Measurements from ENCODE around the gene DNAJC11.
"Not testable (repeated sequence)": the region's sequence is repeated elsewhere in the genome, so short reads cannot be mapped to it uniquely, and the experiment has no call there.

The DNAJC11 gene

DNA sequence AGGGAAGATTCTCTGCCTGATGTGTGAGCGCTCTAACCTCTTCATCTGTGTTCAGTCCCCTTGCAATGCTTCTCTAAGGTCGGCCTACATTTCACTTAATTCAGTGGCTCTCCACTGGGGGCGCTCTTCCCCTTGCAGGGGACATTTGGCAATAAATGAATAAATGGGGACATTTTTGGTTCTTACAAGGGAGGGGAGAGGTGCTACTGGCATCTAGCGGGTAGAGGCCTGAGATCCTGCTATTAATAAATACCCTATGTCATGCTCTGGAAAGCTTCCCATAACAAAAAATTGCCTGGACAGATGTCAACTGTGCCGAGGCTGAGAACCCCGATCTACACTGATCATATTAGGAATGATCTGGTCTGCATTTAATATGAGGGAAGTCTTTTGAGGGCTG lies 25.9 kb upstream of the DNAJC11 start:
- H3K36me3 ChIP-seq (ENCODE audit: control insufficient read depth, insufficient read depth, low read length), result no peaks in the 10 kb centered on the region
- H3K4me1 ChIP-seq (ENCODE audit: control insufficient read depth, insufficient read depth, low read length), result peaks cover 4% of the 10 kb centered on the region
- no peak overlapping the region for H3K4me3 ChIP-seq (ENCODE audit: low read length)
- H3K9ac ChIP-seq (ENCODE audit: low read length), result no peak overlapping the region
- H3K27me3 ChIP-seq (ENCODE audit: control insufficient read depth, insufficient read depth, low read length), result no peaks in the 10 kb centered on the region
- H3K27ac ChIP-seq (ENCODE audit: low read depth, low read length), result no peak overlapping the region

DNA sequence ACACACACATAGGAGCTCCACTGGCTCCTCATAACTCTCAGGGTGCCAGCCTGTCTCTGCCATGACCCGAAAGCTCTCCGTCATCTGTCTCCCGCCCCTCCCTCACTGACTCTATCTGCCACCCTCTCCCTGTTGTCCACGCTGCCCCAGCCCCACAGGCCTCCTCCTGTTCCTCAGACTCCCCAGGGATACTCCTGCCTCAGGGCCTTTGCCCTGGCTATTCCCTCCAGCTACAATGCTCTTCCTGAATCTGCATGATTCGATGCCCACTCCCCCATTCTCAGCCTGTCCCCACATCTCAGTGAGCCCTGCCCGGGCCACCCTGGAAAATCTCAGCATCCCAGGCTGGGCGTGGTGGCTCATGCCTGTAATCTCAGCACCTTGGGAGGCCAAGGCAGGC lies 24.6 kb upstream of the DNAJC11 start:
- H3K27ac ChIP-seq (ENCODE audit: low read depth, low read length), result no peak overlapping the region
- H3K9ac ChIP-seq (ENCODE audit: low read length), result no peak overlapping the region
- no peaks in the 10 kb centered on the region for H3K27me3 ChIP-seq (ENCODE audit: control insufficient read depth, insufficient read depth, low read length)
- peaks cover 4% of the 10 kb centered on the region for H3K4me1 ChIP-seq (ENCODE audit: control insufficient read depth, insufficient read depth, low read length)
- no peaks in the 10 kb centered on the region for H3K36me3 ChIP-seq (ENCODE audit: control insufficient read depth, insufficient read depth, low read length)
- no peak overlapping the region for H3K4me3 ChIP-seq (ENCODE audit: low read length)

DNA sequence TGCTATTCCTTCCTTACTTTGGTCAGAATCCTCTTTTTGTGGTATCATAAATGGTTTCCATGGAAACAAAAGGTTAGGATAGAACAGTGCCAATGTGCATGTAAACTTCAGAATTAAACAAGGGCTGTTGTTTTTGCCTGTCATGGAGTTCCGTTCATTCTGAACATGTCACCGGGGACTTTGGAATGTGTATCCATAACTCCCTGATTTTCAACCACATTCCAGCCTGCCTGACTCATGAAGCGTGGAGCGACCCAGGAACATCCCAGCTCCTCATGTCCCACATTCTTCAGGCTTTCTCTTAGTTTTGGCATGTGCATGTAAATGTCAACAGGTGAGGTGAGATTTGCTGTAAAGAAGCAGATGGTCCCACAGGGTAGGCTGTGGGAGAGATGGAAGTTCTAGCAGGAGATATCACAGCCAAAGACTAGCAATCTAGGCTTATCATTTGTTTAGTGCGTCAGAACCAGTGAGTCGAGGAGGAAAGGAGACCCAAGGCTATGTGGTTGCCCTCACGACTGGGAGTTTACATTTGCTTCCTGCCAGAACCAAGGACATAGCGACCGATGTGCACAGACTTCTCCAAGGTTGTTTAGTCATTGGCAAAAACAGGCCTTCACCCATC lies 23.0 kb upstream of the DNAJC11 start:
- no peaks in the 10 kb centered on the region for H3K36me3 ChIP-seq (ENCODE audit: control insufficient read depth, insufficient read depth, low read length)
- H3K27me3 ChIP-seq (ENCODE audit: control insufficient read depth, insufficient read depth, low read length), result no peaks in the 10 kb centered on the region
- no peak overlapping the region for H3K9ac ChIP-seq (ENCODE audit: low read length)
- no peak overlapping the region for H3K4me3 ChIP-seq (ENCODE audit: low read length)
- peaks cover 4% of the 10 kb centered on the region for H3K4me1 ChIP-seq (ENCODE audit: control insufficient read depth, insufficient read depth, low read length)
- H3K27ac ChIP-seq (ENCODE audit: low read depth, low read length), result no peak overlapping the region

DNA sequence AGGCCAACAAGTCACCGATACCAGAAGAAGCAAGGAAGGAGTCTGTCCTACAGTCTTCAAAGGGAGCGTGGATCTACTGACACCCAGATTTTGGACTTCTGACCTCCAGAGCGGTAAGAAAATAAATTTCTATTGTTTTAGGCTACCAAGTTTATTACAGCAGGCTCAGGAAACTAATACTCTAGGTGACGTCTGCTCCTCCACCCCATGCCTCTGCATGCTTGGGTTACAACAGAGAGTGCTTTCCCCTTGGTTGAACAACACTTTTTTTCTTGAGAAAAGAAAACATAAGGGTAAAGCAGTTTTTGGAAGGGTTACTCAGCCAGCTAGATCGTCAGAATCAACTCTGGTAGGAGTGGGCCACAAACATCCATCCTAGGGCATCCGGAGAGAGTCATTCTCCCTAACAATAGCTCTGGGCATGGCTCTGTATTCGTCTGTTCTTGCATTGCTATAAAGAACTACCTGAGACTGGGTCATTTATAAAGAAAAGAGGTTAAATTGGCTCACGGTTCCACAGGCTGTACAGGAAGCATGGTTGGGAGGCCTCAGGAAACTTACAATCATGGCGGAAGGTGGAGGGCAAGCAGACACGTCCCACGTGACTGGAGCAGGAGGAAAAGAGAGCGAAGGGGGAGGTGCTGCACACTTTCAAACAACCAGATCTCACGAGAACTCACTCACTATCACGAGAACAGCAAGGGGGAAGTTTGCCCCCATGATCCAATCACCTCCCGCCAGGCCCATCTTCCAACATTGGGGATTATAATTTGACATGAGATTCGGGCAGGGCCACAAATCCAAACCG lies 22.2 kb upstream of the DNAJC11 start:
- Histone ChIP-seq H3K27me3 (ENCODE audit: control insufficient read depth, insufficient read depth, low read length) (no peaks in the 10 kb centered on the region), H3K4me1 (ENCODE audit: control insufficient read depth, insufficient read depth, low read length) (peaks cover 4% of the 10 kb centered on the region), H3K4me3 (ENCODE audit: low read length) (no peak overlapping the region), H3K36me3 (ENCODE audit: control insufficient read depth, insufficient read depth, low read length) (no peaks in the 10 kb centered on the region), H3K9ac (ENCODE audit: low read length) (no peak overlapping the region), H3K27ac (ENCODE audit: low read depth, low read length) (no peak overlapping the region)

DNA sequence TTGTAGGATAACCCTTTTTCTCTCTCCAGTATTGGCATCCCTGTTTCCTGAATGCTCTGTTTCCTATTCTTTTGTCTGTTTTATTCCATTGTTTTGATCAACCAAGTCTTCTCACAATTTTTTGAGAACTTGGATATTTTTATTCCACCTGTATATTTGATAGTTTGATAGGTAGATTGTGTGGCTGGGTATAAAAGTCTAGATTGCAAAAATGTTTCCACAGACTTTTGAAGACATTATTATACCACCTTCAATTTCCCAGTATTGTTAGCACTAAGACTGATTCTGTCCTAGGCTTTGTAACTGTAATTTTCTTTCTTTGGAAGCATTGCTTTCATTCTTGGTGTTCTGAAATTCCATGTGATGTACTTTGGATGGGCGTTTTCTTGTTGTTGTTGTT lies 9.6 kb upstream of the DNAJC11 start:
- Histone ChIP-seq H3K4me1 (ENCODE audit: control insufficient read depth, insufficient read depth, low read length) (no peaks in the 10 kb centered on the region), H3K4me3 (ENCODE audit: low read length) (no peak overlapping the region), H3K27ac (ENCODE audit: low read depth, low read length) (no peak overlapping the region), H3K36me3 (ENCODE audit: control insufficient read depth, insufficient read depth, low read length) (no peaks in the 10 kb centered on the region), H3K27me3 (ENCODE audit: control insufficient read depth, insufficient read depth, low read length) (no peaks in the 10 kb centered on the region), H3K9ac (ENCODE audit: low read length) (no peak overlapping the region)

DNA sequence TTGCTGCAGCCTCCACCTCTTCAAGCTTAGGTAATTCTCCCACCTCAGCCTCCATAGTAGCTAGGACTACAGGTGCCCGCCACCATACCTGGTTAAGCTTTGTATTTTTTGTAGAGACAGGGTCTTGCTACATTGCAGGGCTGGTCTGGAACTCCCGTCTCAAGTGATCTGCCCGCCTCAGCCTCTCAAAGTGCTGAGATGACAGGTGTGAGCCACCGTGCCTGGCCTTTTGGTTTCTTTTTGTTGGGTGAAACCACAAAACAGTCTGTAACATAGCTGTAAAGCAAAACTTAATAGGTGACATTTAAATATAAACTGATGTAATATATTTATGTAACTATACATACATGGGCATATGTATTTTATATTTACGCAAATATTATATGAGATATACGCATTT lies 3.1 kb upstream of the DNAJC11 start:
- no peaks in the 10 kb centered on the region for H3K36me3 ChIP-seq (ENCODE audit: control insufficient read depth, insufficient read depth, low read length)
- peak overlapping the region; percentile 77 for H3K27ac ChIP-seq (ENCODE audit: low read depth, low read length)
- H3K4me3 ChIP-seq (ENCODE audit: low read length), result no peak overlapping the region
- H3K27me3 ChIP-seq (ENCODE audit: control insufficient read depth, insufficient read depth, low read length), result no peaks in the 10 kb centered on the region
- H3K4me1 ChIP-seq (ENCODE audit: control insufficient read depth, insufficient read depth, low read length), result peaks cover 15% of the 10 kb centered on the region
- H3K9ac ChIP-seq (ENCODE audit: low read length), result no peak overlapping the region

DNA sequence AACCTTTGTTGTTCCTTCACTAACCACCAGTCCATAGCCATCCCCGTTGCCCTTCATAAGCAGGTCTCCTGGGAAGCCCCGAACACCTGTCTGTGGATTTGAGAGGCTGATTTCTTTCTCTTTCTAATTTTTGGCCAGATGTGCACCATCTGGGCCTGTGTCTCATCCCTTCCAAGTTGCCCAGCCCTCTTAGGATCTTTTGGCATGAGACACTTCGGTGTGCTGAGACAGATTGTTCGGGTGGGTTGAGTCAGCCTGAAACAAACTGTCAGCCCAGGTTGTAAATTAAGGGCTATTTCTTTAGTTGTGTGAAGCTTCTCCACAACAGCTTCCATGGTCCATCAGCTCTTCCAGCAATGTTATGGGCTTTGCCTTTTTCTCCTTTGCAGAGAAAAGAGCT lies 1.4 kb upstream of the DNAJC11 start:
- no peaks in the 10 kb centered on the region for H3K36me3 ChIP-seq (ENCODE audit: control insufficient read depth, insufficient read depth, low read length)
- no peak overlapping the region for H3K9ac ChIP-seq (ENCODE audit: low read length)
- H3K27ac ChIP-seq (ENCODE audit: low read depth, low read length), result peak overlapping the region; percentile 18
- H3K4me3 ChIP-seq (ENCODE audit: low read length), result no peak overlapping the region
- peaks cover 15% of the 10 kb centered on the region for H3K4me1 ChIP-seq (ENCODE audit: control insufficient read depth, insufficient read depth, low read length)
- no peaks in the 10 kb centered on the region for H3K27me3 ChIP-seq (ENCODE audit: control insufficient read depth, insufficient read depth, low read length)

DNA sequence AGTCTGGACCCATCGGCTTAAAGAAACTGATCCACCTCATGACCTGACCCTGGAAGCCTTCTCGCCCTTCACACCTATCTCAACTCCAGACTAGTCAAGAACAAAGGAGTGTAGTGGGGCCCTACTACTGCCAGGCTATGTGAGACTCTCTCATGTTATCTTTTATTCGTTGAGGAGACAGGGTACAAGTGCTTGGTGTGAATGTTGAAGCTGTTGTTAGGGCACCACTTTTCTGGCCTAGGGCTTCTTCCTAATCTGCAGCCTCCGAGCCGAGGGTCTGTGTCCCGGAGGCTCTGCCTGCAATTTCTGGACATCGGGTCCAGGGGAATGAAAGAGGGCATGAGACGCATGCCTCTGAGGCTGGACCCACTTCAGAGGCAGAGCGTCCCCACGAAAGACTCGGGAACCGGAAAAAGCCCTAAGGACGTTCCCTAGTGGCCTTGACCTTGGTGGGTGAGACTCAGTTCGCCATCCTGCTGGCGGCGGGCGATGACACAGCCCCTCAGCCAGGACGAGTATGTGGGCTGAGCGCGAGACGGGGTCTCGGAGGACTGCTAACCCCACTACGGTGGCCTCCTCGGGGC lies 671 bp downstream of the DNAJC11 start:
- peak overlapping the region; percentile 87 for H3K27ac ChIP-seq (ENCODE audit: low read depth, low read length)

DNA sequence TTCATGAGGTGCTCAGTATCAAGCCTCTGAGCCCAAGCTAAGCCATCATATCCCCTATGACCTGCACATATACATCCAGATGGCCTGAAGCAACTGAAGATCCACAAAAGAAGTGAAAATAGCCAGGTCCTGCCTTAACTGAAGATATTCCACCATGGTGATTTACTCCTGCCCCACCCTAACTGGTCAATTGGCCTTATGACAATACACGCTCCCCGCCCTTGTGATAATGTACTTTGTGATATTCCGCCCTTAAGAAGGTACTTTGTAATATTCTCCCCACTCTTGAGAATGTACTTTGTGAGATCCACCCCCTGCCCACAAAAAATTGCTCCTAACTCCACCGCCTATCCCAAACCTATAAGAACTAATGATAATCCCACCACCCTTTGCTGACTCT lies 1.7 kb downstream of the DNAJC11 start:
- H3K36me3 ChIP-seq (ENCODE audit: control insufficient read depth, insufficient read depth, low read length); H3K27me3 ChIP-seq (ENCODE audit: control insufficient read depth, insufficient read depth, low read length); H3K27ac ChIP-seq (ENCODE audit: low read depth, low read length); H3K9ac ChIP-seq (ENCODE audit: low read length): not testable (repeated sequence)
- Histone ChIP-seq H3K4me3 (ENCODE audit: low read length) (peak overlapping the region; percentile 4), H3K4me1 (ENCODE audit: control insufficient read depth, insufficient read depth, low read length) (peaks cover 15% of the 10 kb centered on the region)

More for the DNA sequence above, 671 bp downstream of the DNAJC11 start:
- H3K4me3 ChIP-seq (ENCODE audit: low read length), result peak overlapping the region; percentile 91
- peak overlapping the region; percentile 87 for H3K9ac ChIP-seq (ENCODE audit: low read length)
- H3K36me3 ChIP-seq (ENCODE audit: control insufficient read depth, insufficient read depth, low read length), result no peaks in the 10 kb centered on the region
- H3K27me3 ChIP-seq (ENCODE audit: control insufficient read depth, insufficient read depth, low read length), result no peaks in the 10 kb centered on the region
- H3K4me1 ChIP-seq (ENCODE audit: control insufficient read depth, insufficient read depth, low read length), result peaks cover 15% of the 10 kb centered on the region

DNA sequence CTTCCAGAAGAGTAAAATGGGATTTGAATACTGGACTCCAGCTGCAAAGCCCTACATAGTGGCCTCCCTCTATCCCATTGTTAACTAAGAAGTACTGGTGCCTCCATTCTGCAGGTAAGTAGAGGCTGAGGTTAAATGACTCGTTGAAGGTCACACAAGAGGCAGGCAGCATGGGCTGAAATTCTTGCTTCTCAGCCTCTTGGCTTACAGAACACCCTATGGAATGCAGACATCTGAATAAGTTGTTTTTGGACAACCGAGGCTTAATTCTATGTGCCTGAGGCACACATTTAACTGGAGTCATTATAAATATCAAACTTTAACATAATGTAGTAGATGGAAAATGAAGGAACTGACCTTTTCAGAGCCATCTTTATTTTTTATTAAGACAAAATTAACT lies 5.7 kb downstream of the DNAJC11 start:
- Histone ChIP-seq H3K27me3 (ENCODE audit: control insufficient read depth, insufficient read depth, low read length) (no peaks in the 10 kb centered on the region), H3K27ac (ENCODE audit: low read depth, low read length) (no peak overlapping the region), H3K4me3 (ENCODE audit: low read length) (no peak overlapping the region), H3K36me3 (ENCODE audit: control insufficient read depth, insufficient read depth, low read length) (peaks cover 2% of the 10 kb centered on the region), H3K4me1 (ENCODE audit: control insufficient read depth, insufficient read depth, low read length) (peaks cover 10% of the 10 kb centered on the region), H3K9ac (ENCODE audit: low read length) (no peak overlapping the region)

DNA sequence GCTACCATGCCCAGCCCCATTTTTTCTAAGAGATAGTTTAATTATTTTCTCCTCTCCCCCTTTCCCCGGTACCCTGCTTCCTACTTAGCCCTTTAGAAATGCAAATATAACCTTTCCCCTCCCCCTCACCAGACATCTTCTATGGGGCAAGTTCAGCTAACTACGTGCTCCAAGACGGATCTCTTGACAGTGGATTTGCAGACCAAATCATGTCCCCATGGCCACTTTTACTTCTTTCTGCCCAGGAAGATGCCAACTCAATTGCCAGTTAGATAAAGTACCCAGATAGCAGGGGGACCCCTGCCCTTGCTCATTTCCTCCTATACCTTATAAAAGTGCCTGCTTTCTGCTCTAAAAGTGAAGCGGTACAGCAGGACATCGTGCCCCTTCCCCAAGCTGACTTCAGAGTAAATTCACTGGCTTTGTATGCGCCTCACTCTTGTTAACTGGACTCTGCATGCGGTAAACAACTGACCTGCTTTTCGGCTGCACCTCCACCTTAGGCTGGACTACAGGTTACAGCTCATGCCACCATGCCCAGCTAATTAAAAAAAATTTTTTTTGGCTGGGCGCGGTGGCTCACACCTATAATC lies 7.4 kb downstream of the DNAJC11 start:
- no peaks in the 10 kb centered on the region for H3K27me3 ChIP-seq (ENCODE audit: control insufficient read depth, insufficient read depth, low read length)
- H3K4me3 ChIP-seq (ENCODE audit: low read length), result no peak overlapping the region
- H3K9ac ChIP-seq (ENCODE audit: low read length), result no peak overlapping the region
- no peaks in the 10 kb centered on the region for H3K4me1 ChIP-seq (ENCODE audit: control insufficient read depth, insufficient read depth, low read length)
- H3K27ac ChIP-seq (ENCODE audit: low read depth, low read length), result no peak overlapping the region
- H3K36me3 ChIP-seq (ENCODE audit: control insufficient read depth, insufficient read depth, low read length), result peaks cover 2% of the 10 kb centered on the region

DNA sequence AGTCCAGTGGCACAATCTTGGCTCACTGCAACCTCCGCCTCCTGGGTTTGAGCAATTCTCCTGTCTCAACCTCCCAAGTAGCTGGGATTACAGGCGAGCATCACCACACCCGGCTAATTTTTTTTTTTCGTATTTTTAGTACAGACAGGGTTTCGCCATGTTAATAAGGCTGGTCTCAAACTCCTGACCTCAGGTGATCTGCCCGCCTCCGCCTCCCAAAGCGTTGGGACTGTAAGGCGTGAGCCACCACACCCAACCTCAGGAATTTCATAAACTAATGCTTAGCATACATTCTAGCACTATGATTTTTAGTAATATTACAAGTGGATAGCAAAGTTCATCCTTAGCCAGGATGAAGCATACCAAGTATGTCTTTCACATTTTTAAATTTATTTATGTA lies 8.7 kb downstream of the DNAJC11 start:
- Histone ChIP-seq H3K27me3 (ENCODE audit: control insufficient read depth, insufficient read depth, low read length) (no peaks in the 10 kb centered on the region), H3K9ac (ENCODE audit: low read length) (no peak overlapping the region), H3K4me3 (ENCODE audit: low read length) (no peak overlapping the region), H3K4me1 (ENCODE audit: control insufficient read depth, insufficient read depth, low read length) (no peaks in the 10 kb centered on the region), H3K27ac (ENCODE audit: low read depth, low read length) (no peak overlapping the region), H3K36me3 (ENCODE audit: control insufficient read depth, insufficient read depth, low read length) (peaks cover 4% of the 10 kb centered on the region)

All from rectal smooth muscle tissue (tissue), 1 donor.